ENCODE data around the gene NALF2. TPM values are rescaled to one million over a fixed set of nuclear protein-coding genes. Genes with fewer than 3 reads are reported as not detected.

NALF2 gene
- total RNA-seq, 1 donor = not detected

- TF ChIP-seq CTCF (IDR thresholded peaks at IDR 0.05; ENCODE audit: insufficient read depth, low read length) = no peak
- no peak overlapping the region for H3K4me3 ChIP-seq (ENCODE audit: low read depth, low read length)
- DNase-seq (ENCODE audit: low read depth) = no peak
Measured at GRCh38 chrX:69493766-69494165, 10.4 kb upstream of the NALF2 start.

GRCh38 chrX:69496183-69496582 is 7.9 kb upstream of the NALF2 start:
- no peak for DNase-seq (ENCODE audit: low read depth)
- TF ChIP-seq CTCF (IDR thresholded peaks at IDR 0.05; ENCODE audit: insufficient read depth, low read length) = no peak
- H3K4me3 ChIP-seq (ENCODE audit: low read depth, low read length) = no peak overlapping the region

- no peak overlapping the region for H3K4me3 ChIP-seq (ENCODE audit: low read depth, low read length)
- DNase-seq (ENCODE audit: low read depth) = no peak
- TF ChIP-seq CTCF (IDR thresholded peaks at IDR 0.05; ENCODE audit: insufficient read depth, low read length) = no peak
Measured at GRCh38 chrX:69501429-69501828, 2.7 kb upstream of the NALF2 start.

GRCh38 chrX:69503228-69503781 is 821 bp upstream of the NALF2 start:
- DNase-seq (ENCODE audit: low read depth) = no peak
- no peak overlapping the region for H3K4me3 ChIP-seq (ENCODE audit: low read depth, low read length)
- no peak for TF ChIP-seq CTCF (IDR thresholded peaks at IDR 0.05; ENCODE audit: insufficient read depth, low read length)

GRCh38 chrX:69504626-69505612 is 793 bp downstream of the NALF2 start:
- TF ChIP-seq CTCF (IDR thresholded peaks at IDR 0.05; ENCODE audit: insufficient read depth, low read length) = no peak

GRCh38 chrX:69505772-69506616 is 1.9 kb downstream of the NALF2 start:
- TF ChIP-seq CTCF (IDR thresholded peaks at IDR 0.05; ENCODE audit: insufficient read depth, low read length) = no peak
- H3K4me3 ChIP-seq (ENCODE audit: low read depth, low read length) = no peak overlapping the region
- no peak for DNase-seq (ENCODE audit: low read depth)

More at GRCh38 chrX:69504626-69505612, 793 bp downstream of the NALF2 start:
- no peak for DNase-seq (ENCODE audit: low read depth)
- H3K4me3 ChIP-seq (ENCODE audit: low read depth, low read length) = no peak overlapping the region

Measured in fibroblast of the aortic adventitia (primary cell).